ENCODE results near the gene EEF1AKMT4.

EEF1AKMT4 gene

GRCh38 chr3:184230081-184230602 lies 19.3 kb upstream of the EEF1AKMT4 start:
- H3K27me3 ChIP-seq (ENCODE audit: control insufficient read depth, low read length) = peaks cover 59% of the 10 kb centered on the region
- H4K20me1 ChIP-seq (ENCODE audit: control insufficient read depth, insufficient read depth, low read depth, low read length) = 0 out of 2 replicates have a peak, but pooled peaks cover 6% of the 10 kb centered on the region
- H3K9me3 ChIP-seq (ENCODE audit: control insufficient read depth, insufficient read depth, low read length) = no peaks in the 10 kb centered on the region
- no peaks in the 10 kb centered on the region for H3K9me2 ChIP-seq (replicated peaks; ENCODE audit: control insufficient read depth, low read length)
- peak overlapping the region; percentile 65 for H3K4me3 ChIP-seq (ENCODE audit: low read length)
- 0 out of 2 replicates have a peak, but pooled peaks cover 3% of the 10 kb centered on the region for H3F3A ChIP-seq (ENCODE audit: control insufficient read depth, insufficient read depth)
- peaks cover 24% of the 10 kb centered on the region for H3K4me1 ChIP-seq (ENCODE audit: control insufficient read depth, low read length)
- peak overlapping the region; percentile 74 for H3K4me2 ChIP-seq (ENCODE audit: low read length)
- TF ChIP-seq CTCF (IDR thresholded peaks at IDR 0.05; ENCODE audit: low read depth, low read length, poor library complexity, severe bottlenecking) (no peak), EZH2phosphoT487 (IDR thresholded peaks at IDR 0.05; ENCODE audit: borderline replicate concordance, low read length) (no peak; the same call in 1 of the 2 replicates)
- H3K36me3 ChIP-seq (ENCODE audit: control insufficient read depth, low read length) = no peaks in the 10 kb centered on the region
- H3K79me2 ChIP-seq (ENCODE audit: control insufficient read depth, low read length) = no peaks in the 10 kb centered on the region
- no peak overlapping the region for H3K27ac ChIP-seq (ENCODE audit: low read depth, low read length)

GRCh38 chr3:184230603-184231528 lies 18.6 kb upstream of the EEF1AKMT4 start:
- Histone ChIP-seq H3K27me3 (ENCODE audit: control insufficient read depth, low read length) (peaks cover 59% of the 10 kb centered on the region), H3K9me2 (replicated peaks; ENCODE audit: control insufficient read depth, low read length) (no peaks in the 10 kb centered on the region), H3K4me3 (ENCODE audit: low read length) (no peak overlapping the region), H3F3A (ENCODE audit: control insufficient read depth, insufficient read depth) (0 out of 2 replicates have a peak, but pooled peaks cover 3% of the 10 kb centered on the region), H3K4me1 (ENCODE audit: control insufficient read depth, low read length) (peaks cover 24% of the 10 kb centered on the region), H4K20me1 (ENCODE audit: control insufficient read depth, insufficient read depth, low read depth, low read length) (0 out of 2 replicates have a peak, but pooled peaks cover 6% of the 10 kb centered on the region), H3K79me2 (ENCODE audit: control insufficient read depth, low read length) (no peaks in the 10 kb centered on the region), H3K36me3 (ENCODE audit: control insufficient read depth, low read length) (no peaks in the 10 kb centered on the region), H3K27ac (ENCODE audit: low read depth, low read length) (no peak overlapping the region), H3K4me2 (ENCODE audit: low read length) (peak overlapping the region; percentile 74; the same call in 1 of the 2 replicates), H3K9me3 (ENCODE audit: control insufficient read depth, insufficient read depth, low read length) (no peaks in the 10 kb centered on the region)
- no peak for TF ChIP-seq CTCF (IDR thresholded peaks at IDR 0.05; ENCODE audit: low read depth, low read length, poor library complexity, severe bottlenecking)
- 0 out of 2 replicates have a peak, but pooled peaks have one; percentile 38 for TF ChIP-seq EZH2phosphoT487 (IDR thresholded peaks at IDR 0.05; ENCODE audit: borderline replicate concordance, low read length)

- H3K27ac ChIP-seq (ENCODE audit: low read depth, low read length) = no peak overlapping the region
- peaks cover 24% of the 10 kb centered on the region for H3K4me1 ChIP-seq (ENCODE audit: control insufficient read depth, low read length)
- no peaks in the 10 kb centered on the region for H3K36me3 ChIP-seq (ENCODE audit: control insufficient read depth, low read length)
- no peaks in the 10 kb centered on the region for H3K79me2 ChIP-seq (ENCODE audit: control insufficient read depth, low read length)
- H3K4me2 ChIP-seq (ENCODE audit: low read length) = no peak overlapping the region
- H3K27me3 ChIP-seq (ENCODE audit: control insufficient read depth, low read length) = peaks cover 56% of the 10 kb centered on the region
- TF ChIP-seq CTCF (IDR thresholded peaks at IDR 0.05; ENCODE audit: low read depth, low read length, poor library complexity, severe bottlenecking) (no peak), EZH2phosphoT487 (IDR thresholded peaks at IDR 0.05; ENCODE audit: borderline replicate concordance, low read length) (no peak)
- no peaks in the 10 kb centered on the region for H3K9me3 ChIP-seq (ENCODE audit: control insufficient read depth, insufficient read depth, low read length)
- no peaks in the 10 kb centered on the region for H3K9me2 ChIP-seq (replicated peaks; ENCODE audit: control insufficient read depth, low read length)
- 0 out of 2 replicates have a peak, but pooled peaks cover 3% of the 10 kb centered on the region for H3F3A ChIP-seq (ENCODE audit: control insufficient read depth, insufficient read depth)
- no peak overlapping the region for H3K4me3 ChIP-seq (ENCODE audit: low read length)
- H4K20me1 ChIP-seq (ENCODE audit: control insufficient read depth, insufficient read depth, low read depth, low read length) = 0 out of 2 replicates have a peak, but pooled peaks cover 6% of the 10 kb centered on the region
Observed at GRCh38 chr3:184231671-184232070, 17.8 kb upstream of the EEF1AKMT4 start.
